GM18909 (cell line): ENCODE data around the gene GPR55.
A peak's percentile ranks its signal among the peaks of the same experiment; 100 is the strongest.

ENCODE experiments used
- ATAC-seq: cut with Tn5 transposase; IDR thresholded peaks from one replicate; pipeline ENCODE4 v1.9.1; 2021; ENCODE audit warnings: mild to moderate bottlenecking; ENCODE audit not compliant: unreplicated experiment, poor library complexity

Gene GPR55

GRCh38 chr2:230888824-230889400 is 36.1 kb downstream of the GPR55 start:
- ATAC-seq, result no peak

DNA sequence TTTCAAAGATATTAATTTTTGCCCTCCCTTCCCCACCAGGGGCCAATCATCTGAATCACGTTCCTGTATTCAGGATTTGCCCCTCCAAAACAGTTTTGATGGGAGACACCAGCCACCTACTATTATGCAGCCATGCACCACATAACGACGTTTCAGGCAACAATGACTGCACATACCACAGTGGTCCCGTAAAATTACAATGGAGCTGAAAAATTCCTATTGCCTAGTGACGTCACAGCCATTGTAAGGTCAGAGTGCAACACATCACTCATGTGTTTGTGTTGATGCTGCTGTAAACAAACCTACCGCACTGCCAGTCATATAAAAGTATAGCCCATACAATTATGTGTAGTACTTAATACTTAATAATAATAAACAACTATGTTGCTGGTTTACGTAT is 37.7 kb downstream of the GPR55 start:
- ATAC-seq, result no peak

GRCh38 chr2:230886671-230887071 is 38.4 kb downstream of the GPR55 start:
- ATAC-seq, result no peak

DNA sequence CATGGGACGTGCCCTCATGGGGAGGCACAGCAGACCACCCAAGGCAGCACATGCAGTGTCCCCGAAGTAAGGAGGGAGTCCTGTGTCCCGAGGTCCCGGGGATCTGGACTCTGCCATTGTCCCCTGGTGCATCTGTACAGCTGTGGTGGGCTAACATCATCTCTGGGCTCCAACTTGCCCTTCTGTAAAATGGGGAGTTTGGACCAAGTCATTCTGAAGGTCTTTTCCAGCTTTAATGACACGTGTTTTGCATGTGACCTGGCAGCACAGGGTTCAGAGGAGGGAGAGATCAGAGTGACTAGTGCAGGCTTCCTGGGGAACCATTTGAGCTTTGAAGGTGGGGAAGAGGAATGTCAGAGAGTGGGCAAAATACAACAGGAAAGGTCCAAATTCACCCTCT is 38.8 kb downstream of the GPR55 start:
- ATAC-seq, result no peak

DNA sequence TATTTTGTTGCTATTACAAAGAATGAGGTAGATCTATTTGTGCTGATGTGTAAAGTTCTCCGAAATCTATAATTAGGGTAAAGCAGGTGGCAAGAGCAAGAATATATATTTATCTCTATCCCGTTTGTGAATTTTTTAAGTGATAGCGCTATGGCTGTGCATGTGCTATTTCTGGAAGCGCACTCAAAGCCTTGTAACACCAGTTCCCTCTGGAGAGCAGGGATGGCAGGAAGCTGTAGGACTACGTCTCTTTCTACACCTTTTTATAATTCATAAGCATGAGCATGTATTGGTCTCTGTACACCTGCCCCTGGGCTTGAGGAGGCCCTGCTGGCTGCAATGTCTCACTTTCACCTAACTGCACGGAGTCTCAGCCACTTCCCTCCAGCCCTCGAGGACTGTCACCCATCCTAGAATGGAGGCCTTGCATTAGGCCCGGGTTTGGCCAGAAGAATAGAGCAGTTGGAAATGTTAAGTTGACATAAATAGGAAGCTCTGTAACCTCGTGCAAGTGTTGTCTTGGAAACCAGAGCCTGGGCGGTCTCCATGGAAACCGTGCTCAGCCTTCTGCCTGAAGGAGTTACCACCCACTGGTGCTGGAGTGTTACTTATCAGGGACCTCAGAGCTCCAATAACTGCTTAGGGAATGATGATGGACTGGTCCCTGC is 39.4 kb downstream of the GPR55 start:
- no peak for ATAC-seq

- no peak for ATAC-seq
Measured at GRCh38 chr2:230881840-230882239, 43.2 kb downstream of the GPR55 start.

DNA sequence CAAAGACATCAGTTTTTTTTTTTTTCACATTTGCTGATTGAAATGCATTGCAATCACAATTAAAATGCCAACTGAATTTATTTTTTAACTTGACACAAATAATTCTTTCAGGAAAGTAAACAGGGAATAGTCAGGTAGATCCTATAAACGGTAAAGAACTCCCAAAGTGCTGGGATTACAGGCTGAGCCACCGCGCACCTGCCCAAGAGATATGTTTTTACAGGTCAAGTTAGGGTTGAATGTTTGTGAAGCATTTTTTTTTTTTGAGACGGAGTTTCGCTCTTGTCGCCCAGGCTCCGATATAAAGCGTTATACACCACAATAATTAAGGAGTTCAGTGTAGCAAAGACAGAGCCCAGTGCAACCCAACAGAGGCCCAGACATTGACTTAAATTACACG is 45.2 kb downstream of the GPR55 start:
- no peak for ATAC-seq

DNA sequence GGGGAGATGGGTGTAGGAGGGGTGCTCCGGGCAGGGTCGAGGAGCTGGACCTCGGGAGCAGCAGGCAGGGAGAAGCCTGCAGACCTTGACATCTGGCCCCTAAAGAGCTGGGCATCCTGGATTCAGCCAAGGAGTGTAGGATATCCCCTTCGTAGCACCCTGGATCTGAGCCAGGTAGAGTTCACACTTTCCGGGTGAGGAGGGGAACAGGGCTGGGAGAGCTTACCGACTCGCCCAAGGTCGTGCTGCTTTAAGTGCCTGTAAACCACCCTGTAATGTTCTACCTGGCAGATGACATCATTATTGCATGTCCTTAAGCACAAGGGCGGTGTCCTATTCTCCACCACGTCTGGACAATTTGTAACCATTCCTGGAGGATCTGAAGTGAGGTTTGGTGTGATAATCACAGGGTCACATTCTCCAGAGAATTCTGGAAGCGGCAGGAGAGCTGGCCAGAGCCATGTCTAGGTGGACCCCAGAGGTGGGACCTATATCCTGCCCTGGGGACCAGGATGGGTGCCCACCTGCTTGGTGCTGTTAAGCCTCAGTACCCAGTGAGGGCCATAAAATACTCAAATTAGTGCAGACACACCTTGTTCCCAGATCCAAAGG is 45.7 kb downstream of the GPR55 start:
- no peak for ATAC-seq

DNA sequence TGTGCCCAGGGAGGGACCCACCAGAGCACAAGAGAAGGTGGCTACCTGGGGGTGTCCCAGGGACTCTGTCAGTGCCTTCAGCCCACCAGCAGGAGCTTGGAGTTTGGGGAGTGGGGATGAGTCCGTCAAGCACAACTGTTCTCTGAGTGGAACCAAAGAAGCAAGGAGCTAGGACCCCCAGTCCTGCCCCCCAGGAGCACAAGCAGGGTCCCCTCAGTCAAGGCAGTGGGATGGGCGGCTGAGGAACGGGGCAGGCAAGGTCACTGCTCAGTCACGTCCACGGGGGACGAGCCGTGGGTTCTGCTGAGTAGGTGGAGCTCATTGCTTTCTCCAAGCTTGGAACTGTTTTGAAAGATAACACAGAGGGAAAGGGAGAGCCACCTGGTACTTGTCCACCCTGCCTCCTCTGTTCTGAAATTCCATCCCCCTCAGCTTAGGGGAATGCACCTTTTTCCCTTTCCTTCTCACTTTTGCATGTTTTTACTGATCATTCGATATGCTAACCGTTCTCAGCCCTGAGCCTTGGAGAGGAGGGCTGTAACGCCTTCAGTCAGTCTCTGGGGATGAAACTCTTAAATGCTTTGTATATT is 46.3 kb downstream of the GPR55 start:
- ATAC-seq, result no peak

DNA sequence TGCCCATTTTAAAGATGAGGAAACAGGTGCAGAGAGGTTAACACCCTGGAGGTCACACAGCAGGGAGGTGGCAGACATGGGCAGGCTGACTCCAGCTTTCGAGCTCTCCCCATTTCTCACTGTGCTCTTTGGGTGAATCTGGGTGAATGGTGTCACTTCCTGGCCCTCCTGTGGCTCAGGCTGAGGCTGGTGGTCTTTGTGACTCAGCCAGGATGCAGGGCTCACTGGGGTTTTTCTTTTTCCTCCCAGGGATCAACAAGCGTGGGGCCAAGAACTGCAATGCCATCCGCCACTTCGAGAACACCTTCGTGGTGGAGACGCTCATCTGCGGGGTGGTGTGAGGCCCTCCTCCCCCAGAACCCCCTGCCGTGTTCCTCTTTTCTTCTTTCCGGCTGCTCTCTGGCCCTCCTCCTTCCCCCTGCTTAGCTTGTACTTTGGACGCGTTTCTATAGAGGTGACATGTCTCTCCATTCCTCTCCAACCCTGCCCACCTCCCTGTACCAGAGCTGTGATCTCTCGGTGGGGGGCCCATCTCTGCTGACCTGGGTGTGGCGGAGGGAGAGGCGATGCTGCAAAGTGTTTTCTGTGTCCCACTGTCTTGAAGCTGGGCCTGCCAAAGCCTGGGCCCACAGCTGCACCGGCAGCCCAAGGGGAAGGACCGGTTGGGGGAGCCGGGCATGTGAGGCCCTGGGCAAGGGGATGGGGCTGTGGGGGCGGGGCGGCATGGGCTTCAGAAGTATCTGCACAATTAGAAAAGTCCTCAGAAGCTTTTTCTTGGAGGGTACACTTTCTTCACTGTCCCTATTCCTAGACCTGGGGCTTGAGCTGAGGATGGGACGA is 47.1 kb downstream of the GPR55 start:
- ATAC-seq, result no peak

DNA sequence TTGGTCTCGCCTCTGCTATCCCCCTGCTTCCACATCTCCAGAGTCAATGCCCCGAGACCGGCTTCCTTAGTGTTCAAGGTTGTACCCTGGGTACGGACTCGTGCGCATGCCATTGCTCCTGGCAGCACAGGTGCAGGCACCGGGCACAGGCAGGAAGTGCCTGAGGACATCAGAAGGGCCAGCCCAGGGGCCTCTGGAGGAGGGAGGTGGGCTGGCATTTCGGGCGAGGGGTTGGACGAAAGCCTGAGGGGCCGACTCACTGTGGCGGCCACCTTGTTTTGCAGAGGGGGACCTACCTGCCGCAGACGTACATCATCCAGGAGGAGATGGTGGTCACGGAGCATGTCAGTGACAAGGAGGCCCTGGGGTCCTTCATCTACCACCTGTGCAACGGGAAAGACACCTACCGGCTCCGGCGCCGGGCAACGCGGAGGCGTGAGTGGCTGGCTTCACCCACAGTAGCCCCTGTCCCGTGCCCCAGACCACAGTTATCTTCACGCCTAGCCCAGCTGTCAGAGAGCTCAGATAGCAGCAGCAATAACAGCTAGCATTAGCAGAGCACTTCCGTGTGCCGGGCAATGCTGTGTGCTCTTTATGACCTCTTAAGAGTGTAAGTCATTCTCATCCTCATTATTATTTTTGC is 47.8 kb downstream of the GPR55 start:
- ATAC-seq, result no peak

GRCh38 chr2:230875347-230876315 is 49.4 kb downstream of the GPR55 start:
- ATAC-seq, result no peak

- no peak for ATAC-seq
Measured at GRCh38 chr2:230874876-230875275, 50.2 kb downstream of the GPR55 start.

DNA sequence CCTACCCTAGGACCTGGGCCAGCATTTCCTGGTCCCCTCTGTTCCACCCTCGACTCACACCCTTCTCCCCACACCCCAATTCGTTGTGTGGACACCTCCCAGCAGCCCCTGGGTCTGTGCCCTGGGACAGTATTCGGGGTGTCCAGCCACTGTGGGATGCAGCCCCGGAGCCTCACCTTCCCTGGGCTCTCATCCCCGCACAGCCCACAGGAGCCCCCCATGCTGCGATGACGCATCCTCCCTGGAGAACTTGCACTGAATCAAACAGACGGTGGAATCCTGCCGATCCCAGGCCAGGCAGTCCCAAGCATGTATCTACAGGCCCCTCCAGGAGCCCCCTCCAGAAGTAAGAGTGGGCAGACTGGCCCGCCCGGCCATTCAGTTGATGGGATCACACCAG is 50.6 kb downstream of the GPR55 start:
- ATAC-seq, result no peak

- peak; percentile 77 for ATAC-seq
Measured at GRCh38 chr2:230873661-230874401, 51.2 kb downstream of the GPR55 start.

- ATAC-seq, result peak; percentile 67
Measured at GRCh38 chr2:230872968-230873660, 51.9 kb downstream of the GPR55 start.

DNA sequence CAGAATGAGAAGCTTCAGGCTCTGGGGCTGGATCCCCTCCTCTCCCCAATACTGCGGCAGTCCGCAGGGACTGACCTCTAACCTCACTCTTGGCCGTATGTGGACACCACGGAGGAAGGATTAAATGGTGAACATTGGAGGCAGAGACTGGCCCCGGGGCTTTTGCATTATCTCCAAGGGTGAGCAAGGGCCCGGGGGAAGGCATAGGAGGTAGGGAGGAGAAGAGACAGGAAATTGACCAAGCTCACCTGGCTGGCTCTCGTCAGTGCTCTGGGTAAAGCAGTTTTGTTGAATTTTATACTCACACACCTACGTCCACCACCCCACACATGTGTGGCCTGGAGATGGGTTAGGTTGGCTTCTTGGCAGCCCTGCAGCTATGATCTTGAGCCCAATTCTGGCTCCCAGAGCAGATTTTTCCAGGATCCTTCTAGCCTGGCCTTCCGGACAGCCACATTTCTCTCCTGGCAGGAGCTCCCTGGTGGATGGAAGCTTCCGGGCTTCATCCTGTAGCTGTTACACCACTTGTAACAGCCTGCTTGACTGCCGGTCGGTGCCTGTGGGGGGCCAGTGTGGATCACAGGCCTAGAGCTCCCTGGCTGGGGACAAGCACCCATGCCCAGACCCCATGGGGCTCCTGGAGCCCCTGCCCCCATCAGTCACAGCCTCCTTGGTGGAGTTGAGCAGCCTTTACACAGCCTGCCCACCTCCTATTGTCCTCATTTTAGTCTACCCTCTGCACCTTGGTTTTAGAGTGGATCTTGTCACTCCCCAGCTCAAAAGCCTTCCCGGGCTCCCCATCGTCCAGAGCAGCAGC is 52.7 kb downstream of the GPR55 start:
- peak; percentile 4 for ATAC-seq
